M059J (cell line): Measurements from ENCODE around the gene IL32. TPM values are rescaled to one million over a fixed set of nuclear protein-coding genes. Genes with fewer than 3 reads are reported as not detected.

ENCODE experiments used
- DNase-seq: peaks from one replicate; pipeline ENCODE4 v3.0.0-alpha.2; 2012; ENCODE audit warnings: low read depth
- total RNA-seq: library from RNA; depleted of rRNA; stranded (reverse); fragments of >200 nt; shearing (Covaris generic); gene quantifications from 2 replicates; pipeline ENCODE4 v1.2.3, GENCODE V29; 2014

The IL32 gene
- total RNA-seq, 1 experiment from 2014 or later: 62.5 TPM

- no peak for DNase-seq
These were observed 37.3 kb upstream of the IL32 start for GRCh38 chr16:3027983-3028715.

GRCh38 chr16:3028716-3029319, 36.6 kb upstream of the IL32 start:
- DNase-seq: no peak

- no peak for DNase-seq
These were observed 35.8 kb upstream of the IL32 start for GRCh38 chr16:3029491-3030221.

GRCh38 chr16:3030222-3031212, 34.9 kb upstream of the IL32 start:
- DNase-seq: no peak

- DNase-seq: no peak
These were observed 32.8 kb upstream of the IL32 start for GRCh38 chr16:3032624-3033023.

- DNase-seq: no peak
These were observed 30.0 kb upstream of the IL32 start for GRCh38 chr16:3035289-3035971.

- no peak for DNase-seq
These were observed 29.3 kb upstream of the IL32 start for GRCh38 chr16:3035972-3036725.

GRCh38 chr16:3036726-3037315, 28.6 kb upstream of the IL32 start, which contains the start of gene BICDL2:
Gene BICDL2 (minus strand): TSS chr16:3036944. CDS start chr16:3035496, 1,448 bp downstream.
- no peak for DNase-seq

- DNase-seq: no peak
These were observed 27.2 kb upstream of the IL32 start for GRCh38 chr16:3038256-3038655.

- no peak for DNase-seq
These were observed 26.5 kb upstream of the IL32 start for GRCh38 chr16:3038896-3039295.

- no peak for DNase-seq
These were observed 23.1 kb upstream of the IL32 start for GRCh38 chr16:3042376-3042775.

GRCh38 chr16:3044708-3045107, 20.7 kb upstream of the IL32 start:
- no peak for DNase-seq

GRCh38 chr16:3045758-3046640, 19.4 kb upstream of the IL32 start, which contains the start of gene MMP25:
Gene MMP25 (plus strand): TSS chr16:3046561. CDS start chr16:3046918, 357 bp downstream.
- no peak for DNase-seq

- DNase-seq: no peak
These were observed 18.6 kb upstream of the IL32 start for GRCh38 chr16:3046641-3047386.

GRCh38 chr16:3047387-3047720, 18.1 kb upstream of the IL32 start:
- no peak for DNase-seq

GRCh38 chr16:3049921-3050481, 15.4 kb upstream of the IL32 start:
- DNase-seq: no peak

GRCh38 chr16:3050487-3050886, 15.0 kb upstream of the IL32 start:
- DNase-seq: no peak

- no peak for DNase-seq
These were observed 14.4 kb upstream of the IL32 start for GRCh38 chr16:3051009-3051408.
